Stimulated activated CD8-positive, alpha-beta memory T cell treated with anti-CD3 and anti-CD28 coated beads, Interleukin-7, amount 100 ng/mL, for 4 hours (primary cell): ENCODE data around the gene RXRA.

Experiments used
- DNase-seq, 2 donors: peaks; one replicate each; pipeline ENCODE4 v3.0.0-alpha.2; 2020; ENCODE audit warnings: low read depth in 2 of 2

Gene RXRA

GRCh38 chr9:134469041-134469875 is 143.0 kb downstream of the RXRA start:
- DNase-seq = no peak

GRCh38 chr9:134472256-134472655 is 146.0 kb downstream of the RXRA start:
- DNase-seq = no peak

GRCh38 chr9:134473141-134474054 is 147.1 kb downstream of the RXRA start:
- no peak for DNase-seq

GRCh38 chr9:134474055-134474370 is 147.8 kb downstream of the RXRA start:
- DNase-seq = no peak

GRCh38 chr9:134475011-134475790 is 148.9 kb downstream of the RXRA start:
- DNase-seq = no peak

GRCh38 chr9:134476272-134476941 is 150.2 kb downstream of the RXRA start:
- no peak for DNase-seq

- DNase-seq = no peak
These were observed 150.7 kb downstream of the RXRA start for GRCh38 chr9:134476942-134477335.

GRCh38 chr9:134477342-134477925 is 151.2 kb downstream of the RXRA start:
- DNase-seq = no peak

- no peak for DNase-seq
These were observed 151.7 kb downstream of the RXRA start for GRCh38 chr9:134477927-134478326.

GRCh38 chr9:134481762-134482161 is 155.5 kb downstream of the RXRA start:
- DNase-seq = no peak

- DNase-seq = no peak
These were observed 156.0 kb downstream of the RXRA start for GRCh38 chr9:134482226-134482625.

- DNase-seq = no peak
These were observed 157.3 kb downstream of the RXRA start for GRCh38 chr9:134483361-134484184.

- DNase-seq = no peak
These were observed 158.2 kb downstream of the RXRA start for GRCh38 chr9:134484479-134484878.

- no peak for DNase-seq
These were observed 159.4 kb downstream of the RXRA start for GRCh38 chr9:134485653-134486052.

GRCh38 chr9:134486143-134486591 is 159.9 kb downstream of the RXRA start:
- DNase-seq = no peak

GRCh38 chr9:134486596-134486995 is 160.3 kb downstream of the RXRA start:
- DNase-seq = no peak
